Measurements from ENCODE around the gene TRIM17. TPM values are rescaled to one million over a fixed set of nuclear protein-coding genes. Genes with fewer than 3 reads are reported as not detected.

TRIM17 gene
- total RNA-seq, 1 donor from 2014 or later: 0.78 TPM

Small RNA genes within 50 kb of the gene (small RNA-seq; reads per million reads assigned to genes)
- 0.09 reads per million for gene MIR4666A

Other genes with a start within 250 kb of the TRIM17 start
- gene OBSCN, start 208.8 kb downstream of the TRIM17 start, total RNA-seq: 42.4 TPM
- 10.9 TPM for gene TRIM11, start 10.0 kb downstream of the TRIM17 start, total RNA-seq
- gene RNF187, start 70.5 kb upstream of the TRIM17 start, total RNA-seq: 61.9 TPM